Stimulated activated naive CD4-positive, alpha-beta T cell treated with Interleukin-2 at 50 U/mL for 16 hours (primary cell): ENCODE data around the gene SNPH.
A peak's percentile ranks its signal among the peaks of the same experiment; 100 is the strongest.

Experiments used
- DNase-seq: peaks from one replicate; lab custom pipeline; 2025; lab: John Stamatoyannopoulos, UW

The SNPH gene

DNA sequence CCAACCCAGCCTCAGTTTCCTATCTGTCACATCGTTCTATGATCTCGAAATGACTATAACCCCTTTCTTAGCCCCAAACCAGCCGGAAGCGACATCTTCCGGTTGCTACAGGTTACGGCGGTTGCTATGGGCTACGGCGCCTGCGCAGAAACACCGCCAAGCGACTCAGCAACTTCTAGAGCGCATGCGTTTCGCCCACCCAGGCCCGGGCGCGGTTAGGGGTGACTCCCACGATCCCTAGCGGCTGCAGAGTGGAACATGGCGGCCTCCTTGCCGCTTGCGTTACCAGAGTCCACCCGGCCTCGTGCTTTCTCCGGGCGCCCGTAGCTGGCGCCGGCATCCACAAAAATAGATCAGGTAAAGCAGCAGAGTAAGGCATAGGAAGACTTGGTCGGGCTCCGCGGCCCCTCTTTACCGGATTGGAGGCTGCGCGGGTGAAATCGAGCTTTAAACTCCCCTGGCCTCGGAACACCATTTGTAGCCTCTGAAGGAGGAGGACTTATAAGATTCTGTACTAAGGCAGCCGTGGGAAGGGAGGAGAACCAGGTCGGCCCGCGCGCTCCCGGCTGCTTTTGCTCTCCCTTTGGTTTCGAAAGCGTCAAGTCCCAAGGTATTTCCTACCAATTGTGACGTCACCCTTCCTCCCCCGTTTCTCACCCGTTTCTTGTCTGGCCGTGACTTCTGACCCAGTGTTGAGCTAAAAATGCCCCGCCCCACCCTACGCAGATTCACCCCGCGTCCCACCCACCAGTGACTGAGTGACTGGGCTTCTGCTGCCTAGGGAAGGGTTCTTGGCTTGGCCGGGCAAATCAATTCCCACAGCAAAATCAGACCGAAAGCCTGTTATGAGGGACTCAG, 59.3 kb downstream of the SNPH start:
- DNase-seq = peak; percentile 98

DNA sequence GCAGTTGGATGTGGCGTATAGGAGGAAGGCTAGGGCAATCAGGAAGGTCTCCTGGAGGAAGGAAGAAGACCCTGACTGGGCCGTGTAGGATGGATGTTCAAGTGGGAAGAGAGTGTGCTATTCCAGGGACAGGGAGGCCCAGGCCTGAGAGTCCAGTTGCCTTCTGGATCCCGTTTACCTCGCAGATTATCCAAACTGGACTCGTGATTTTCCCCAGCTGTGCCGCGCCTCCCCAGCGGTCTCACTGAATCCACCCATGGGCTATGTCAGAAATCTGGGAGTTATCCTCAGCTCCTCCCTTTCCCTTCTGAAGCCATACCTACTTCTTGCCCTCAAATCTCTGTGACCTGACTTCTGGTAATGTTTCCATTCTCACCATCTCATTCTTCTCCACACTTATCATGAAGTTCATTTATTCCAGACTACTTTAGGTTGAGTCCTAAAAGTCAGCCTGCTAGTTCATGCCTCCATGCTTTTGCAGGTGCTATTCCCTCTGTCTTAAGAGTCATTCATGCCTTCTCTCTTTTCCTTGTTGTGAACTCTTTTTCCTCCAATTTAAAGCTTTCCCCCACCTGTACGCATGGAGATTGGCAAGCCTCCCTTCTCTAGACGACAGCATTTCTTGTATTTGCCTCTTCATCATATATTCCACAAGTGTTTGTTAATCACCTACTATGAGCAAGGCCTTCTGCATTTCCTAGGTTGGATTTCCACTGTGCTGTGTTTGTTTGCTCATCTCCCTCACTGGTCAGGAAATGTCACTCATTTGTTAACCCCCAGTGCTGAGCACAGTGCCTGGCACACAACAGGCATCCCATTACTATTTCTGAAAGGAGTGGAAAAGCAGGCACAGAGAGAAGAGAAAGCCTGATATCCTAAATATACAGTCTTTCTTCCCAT, 60.2 kb downstream of the SNPH start:
- no peak for DNase-seq

DNA sequence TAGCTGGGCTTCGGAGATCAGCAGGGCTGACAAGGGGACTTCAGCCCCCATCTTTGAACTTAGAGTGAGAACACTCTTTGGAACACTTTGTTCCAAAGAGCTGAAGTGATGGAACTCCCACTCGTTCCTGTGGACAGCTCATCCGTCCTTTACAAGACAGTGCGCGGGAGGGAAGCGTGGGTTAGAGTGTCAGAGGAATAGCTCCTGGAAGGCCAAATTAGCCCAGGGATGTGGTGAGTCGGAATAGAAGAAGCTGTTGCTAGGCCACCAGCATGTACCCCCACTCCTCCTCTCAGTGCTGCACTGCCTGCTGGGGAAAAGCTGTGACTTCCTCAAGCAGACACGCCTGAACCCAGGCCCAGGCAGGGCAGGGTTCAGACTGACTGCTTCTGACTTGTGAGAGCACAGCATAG, 61.2 kb downstream of the SNPH start:
- DNase-seq = no peak

DNA sequence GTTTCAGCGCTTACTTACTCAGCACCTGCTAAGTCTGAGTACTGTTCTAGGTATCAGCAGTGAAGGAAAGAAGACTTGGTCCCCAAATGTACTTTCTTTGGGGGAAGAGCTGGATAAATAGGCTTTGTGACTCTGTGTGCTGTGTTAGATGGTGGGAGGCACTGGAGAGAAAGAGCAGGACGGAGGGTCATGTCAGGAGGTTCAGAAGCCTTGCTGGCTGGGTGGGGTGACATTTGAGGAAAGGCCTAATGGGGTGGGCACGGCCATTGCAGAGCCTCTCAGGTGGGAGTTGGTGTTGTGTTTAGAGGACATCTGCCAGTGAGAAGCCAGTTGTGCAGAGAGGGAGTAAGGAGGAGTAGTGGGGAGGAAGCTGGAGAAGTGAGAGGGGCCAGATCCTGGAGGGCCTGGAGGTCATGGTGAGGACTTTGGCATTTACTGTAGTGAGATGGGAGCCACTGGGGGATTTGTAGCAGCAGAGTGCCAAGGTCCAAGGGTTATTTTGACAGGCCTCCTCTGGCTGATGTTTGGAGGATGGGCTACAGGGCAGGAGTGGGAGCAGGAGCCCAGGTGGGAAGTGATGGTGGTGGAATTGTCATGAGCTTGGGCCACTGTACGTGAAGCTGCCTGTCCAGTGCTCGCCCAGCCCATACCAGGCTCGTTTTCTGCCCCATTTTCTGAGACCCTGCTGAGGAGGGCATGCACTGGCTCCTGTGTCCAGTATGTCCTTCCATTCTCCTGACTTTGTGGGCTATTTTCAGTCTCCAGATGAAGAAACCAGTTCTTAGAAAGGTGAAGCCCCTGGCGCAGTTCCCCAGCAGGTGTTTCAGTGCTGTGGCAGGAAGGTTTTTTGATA, 62.0 kb downstream of the SNPH start:
- DNase-seq = no peak

DNA sequence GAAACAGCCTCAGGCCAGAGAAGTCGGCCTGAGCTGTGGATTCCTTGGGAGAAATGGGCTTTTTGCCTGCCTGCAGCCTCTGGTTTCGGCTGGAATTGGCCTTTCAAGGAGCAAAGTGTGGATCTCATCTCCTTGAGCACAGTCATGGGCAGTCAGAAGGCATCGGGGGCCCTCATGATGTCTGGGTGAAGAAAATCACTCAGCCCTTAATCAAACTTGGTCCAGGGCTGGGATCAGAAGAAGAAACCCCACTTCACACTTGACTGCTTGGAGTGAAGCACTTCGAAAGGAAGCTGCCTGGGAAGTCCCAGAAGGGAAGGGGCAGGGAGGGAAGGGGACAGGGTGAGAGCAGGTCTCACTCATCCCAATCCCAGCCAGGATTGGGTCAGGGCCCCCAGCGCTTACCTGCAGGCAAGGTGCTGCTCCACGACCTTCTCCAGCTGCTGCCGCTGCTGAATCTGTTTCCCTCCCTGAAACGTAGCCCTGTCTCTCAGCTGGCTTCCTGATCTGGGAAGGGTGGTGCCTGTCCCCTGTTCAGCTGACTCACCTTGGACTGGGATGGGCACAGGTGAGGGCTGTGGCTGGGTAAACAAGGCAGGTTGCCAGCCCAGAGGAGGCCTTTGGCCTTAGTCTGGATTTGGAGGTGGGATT, 62.7 kb downstream of the SNPH start, which contains the start of gene SDCBP2:
Gene SDCBP2 (minus strand): TSS at position 460 of the 651 bp plus-strand sequence. CDS start 8,723 bp downstream, outside the sequence.
- no peak for DNase-seq

DNA sequence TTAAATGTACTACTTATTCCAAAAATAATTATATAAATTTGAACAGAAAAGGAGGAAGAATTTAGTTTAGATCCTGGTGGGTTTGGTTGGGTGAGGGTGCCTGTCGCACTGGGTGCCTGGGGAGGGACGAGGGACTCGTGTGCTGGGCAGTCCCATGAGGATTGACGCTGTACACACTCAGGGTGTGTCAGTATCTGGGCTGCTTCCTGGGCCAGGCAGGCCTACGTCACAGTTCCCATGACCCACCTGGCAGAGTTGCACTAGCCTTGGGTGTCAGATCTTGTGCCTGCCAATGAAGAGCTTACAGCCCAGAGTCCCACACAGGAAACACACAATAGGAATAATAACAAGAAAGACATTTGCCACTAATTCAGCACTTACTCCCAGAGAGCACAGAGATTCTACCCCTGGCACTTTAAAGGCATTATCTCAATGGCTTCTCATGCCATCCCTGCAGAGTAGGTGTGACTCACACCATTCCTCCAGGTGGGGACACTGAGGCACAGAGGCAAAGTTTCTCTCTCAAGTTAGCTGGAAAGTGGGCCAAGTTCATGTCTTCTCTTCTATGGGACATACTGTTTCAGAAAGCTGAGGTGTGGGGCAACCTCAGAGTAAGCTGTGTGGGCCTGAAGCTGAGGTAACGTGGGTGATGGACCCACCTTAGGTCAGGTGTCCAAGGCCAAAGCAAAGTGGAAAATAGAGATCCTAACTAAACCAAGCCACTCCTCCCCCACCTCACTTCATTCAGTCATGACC, 64.2 kb downstream of the SNPH start:
- no peak for DNase-seq

DNA sequence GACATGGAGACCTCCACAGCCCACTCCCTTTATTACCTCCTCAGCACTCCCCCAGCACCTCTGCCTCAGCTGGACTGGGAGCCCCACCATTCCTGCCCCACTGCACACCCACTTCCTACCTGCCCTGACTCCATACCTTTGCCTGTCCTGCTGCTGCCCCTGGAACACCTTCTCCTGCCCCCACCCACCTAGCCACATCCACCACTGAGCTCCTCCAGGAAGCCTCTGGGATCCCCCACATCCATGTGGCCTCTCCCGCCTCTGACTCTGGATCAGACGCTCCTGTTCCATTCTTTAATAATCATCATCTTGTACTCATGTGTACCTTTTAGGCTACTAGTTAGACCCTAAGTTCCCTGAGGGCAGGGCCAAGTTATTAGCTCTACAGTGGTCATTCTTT, 65.0 kb downstream of the SNPH start:
- no peak for DNase-seq

DNA sequence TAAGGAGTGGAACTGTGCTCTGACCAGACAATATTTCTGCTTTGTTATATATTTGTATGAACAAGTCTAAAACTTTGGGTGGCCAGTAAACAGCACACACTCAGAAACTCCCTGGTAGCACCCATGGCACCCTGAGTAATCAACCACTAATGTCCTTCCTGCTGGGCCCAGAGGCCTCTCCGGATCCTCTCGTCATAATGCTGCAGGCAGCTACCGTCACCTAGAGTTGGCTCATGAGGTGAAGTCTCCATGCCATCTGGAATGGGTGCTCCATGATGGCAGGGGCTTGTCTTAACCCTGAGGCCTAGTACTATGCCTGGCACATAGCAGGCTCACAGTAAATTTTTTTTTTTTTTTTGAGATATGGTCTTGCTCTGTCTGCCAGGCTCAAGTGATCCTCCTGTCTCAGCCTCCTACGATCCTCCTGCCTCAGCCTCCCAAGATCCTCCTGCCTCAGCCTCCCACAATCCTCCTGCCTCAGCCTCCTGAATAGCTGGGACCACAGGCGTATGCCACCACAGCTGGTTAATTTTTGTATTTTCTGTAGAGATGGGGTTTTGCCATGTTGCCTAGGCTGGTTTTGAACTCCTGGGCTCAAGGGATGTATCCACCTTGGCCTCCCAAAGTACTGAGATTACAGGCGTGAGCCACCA, 65.8 kb downstream of the SNPH start:
- no peak for DNase-seq

DNA sequence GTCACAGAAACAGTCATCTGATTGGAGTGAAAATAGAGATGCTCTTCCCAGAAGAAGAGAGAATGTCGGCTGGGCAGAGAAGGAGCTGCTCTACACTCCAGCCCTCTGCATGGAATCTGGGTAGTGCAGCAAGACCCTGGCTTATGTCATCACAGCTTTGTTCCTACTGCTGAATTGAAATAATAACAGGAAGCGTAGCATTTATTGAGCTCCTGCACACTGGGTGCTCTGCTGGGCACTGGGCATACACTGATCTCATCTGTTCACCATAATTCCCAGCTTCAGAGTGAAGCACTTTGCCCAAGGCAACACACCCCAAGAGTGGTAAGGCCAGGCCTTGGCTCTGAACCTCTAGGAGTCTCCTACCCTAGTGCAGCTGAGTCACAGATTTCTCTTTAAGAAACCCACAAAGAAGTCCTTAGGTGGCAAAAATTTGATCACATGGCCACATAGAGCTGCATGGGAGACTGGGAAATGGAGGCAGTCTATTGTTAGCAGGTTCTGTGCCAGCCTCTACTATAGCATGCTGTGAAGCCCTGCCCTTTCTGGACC, 66.7 kb downstream of the SNPH start:
- no peak for DNase-seq

DNA sequence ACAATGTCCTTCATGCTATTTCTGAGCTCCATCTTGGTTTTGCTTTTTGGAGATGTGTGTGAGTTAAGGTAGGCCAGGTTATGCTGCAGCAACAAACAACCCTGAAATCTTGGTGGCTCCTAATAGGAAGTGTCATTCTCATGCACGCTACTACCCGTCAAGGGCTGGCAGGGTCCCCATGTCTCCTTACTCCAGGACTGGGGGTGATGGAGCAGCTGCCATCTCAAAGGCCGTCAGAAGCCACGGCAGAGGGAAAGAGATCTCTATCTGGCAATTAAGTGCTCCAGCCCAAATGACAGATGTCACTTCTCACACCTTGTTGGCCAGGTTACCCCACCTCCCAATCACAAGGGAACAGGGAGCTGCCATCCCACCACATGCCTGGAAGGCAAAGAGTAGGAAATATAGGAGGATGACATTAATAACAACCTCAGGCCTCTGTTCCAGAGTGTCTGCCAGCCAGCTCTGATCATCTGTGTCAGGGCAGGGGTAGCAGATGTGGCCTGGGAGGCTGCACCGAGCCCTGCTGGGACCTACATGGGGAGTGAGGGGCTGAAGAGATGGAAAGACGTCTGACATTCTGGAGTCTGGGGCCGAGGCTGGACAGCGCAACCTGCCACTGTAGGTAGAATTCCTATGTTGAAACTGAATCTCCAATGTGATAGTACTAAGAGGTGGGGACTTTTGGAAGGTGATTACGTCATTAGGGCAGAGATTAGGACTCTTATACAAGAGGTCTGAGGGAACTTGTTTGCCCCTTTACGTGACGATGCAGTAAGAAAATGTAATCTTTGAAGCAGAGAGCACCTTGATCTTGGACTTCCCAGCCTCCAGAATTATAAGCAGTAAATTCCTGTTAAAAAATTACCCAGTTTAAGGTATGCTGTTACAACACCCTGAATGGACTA, 67.6 kb downstream of the SNPH start:
- DNase-seq = no peak

DNA sequence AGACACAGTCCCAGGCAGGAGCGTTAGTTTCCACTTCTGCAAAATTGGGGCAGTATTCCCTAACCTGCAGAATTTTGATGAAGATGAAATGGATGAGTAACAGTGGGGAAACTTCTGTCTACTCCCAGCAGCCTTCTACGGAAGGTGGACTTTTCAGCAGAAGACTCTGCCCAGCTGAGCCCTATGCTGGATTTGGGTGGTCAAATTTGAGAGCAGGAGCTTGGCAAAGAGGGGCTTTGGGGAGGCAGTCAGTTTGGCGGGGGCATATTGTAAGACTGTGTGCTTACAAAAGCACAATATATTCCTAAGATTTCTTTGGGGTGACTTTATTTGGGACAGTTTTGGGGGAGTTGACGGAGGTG, 68.3 kb downstream of the SNPH start:
- DNase-seq = no peak

DNA sequence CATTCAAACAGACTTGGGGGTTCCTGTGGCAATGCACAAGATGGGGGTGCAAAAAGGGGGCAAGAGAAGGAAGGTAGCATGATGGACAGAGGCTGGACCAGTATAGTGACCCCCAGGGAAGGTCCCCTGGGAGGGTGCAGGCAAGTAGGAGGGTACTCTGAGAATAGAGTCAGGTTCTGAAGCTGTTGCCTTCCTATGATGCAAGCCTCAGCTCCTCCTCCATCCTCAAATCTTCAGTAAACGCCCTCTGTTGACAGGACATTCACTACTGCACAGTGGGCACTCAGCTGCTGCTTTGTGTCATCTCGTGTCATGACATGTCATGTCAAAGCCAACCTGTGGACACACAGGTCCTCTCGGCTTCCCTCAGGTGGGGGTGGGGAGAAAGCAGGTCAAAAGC, 68.7 kb downstream of the SNPH start:
- DNase-seq = no peak

DNA sequence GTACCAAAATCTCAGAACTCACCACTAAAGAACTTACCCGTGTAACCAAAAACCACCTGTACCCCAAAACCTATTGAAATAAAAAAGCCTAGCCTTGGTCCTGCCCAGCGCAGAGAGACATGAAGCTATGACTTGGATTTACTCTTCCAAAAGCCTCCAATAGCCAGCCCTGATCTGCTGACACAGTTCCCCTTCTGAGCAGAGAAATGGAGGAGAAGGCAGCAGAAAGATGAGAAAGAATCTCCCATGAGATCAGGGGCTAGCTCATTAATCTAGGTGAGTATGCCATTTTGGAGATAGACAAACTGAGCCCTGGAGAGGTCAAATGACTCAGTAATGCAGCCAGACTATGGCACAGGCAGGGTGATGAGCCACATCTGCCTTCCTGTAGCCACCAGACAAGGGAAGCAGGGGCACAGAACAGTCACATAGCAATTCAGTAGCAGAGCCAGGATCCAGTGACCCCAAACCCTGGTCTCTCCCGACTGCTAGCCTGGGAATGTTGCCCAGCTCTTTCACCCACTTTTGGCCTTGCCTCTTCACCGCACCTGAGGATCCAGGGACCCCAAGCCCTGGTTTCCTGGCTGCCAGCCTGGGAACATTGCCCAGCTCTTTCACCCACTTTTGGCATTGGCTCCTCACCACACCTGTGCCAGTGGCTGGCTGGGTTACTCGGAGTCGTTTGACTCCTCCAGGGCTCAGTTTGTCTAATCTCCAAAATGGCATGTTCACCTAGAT, 70.0 kb downstream of the SNPH start:
- DNase-seq = no peak

DNA sequence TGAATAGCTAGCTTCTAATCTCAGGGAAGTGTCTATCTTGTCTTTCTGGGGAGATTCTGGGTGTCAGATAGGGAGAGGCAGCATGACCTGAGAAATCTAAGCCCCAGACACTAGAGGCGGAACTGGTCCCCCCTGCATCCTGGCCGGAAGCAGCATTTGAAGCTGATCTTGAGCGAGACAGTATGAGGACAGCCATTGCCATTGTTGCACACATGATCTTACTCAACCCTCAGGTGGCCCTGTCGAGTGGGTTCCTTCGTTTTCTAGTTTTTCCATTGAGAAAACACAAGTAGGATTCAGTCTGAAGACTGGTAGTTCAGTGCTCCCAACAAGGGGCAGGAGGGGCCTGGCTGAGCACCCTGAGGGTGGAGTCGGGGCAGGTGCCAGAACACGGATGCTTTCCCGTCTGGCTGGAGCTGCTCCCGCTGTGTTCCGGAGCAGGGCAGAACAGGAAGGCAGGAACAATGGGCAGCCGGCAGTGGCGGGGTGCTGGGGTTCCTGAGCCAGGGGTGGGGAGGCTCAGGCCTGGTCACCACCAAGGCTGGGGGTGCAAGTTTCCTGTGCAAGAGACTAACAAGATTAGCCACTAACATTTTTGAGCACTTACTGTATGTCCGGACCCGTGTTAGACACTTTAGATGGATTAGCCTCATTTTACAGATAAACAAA, 70.7 kb downstream of the SNPH start:
- no peak for DNase-seq

DNA sequence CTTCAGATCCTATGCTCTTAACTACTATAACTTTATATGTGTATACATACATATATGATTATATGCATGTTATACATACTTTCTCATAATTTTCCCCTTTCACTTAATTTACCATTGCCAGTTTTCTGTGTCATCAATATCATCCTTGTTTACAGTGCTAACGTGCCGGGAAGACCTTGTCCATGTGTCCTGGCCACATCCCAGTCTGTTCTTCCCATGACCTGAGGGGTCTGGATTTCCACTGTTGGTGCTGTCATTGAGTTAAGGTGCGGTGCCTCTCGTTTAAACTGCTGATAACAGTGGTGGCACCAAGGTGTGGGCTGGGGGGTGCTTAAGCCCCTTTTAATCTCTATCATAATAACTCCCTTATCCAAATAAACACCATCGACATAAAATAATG, 71.3 kb downstream of the SNPH start:
- DNase-seq = no peak

DNA sequence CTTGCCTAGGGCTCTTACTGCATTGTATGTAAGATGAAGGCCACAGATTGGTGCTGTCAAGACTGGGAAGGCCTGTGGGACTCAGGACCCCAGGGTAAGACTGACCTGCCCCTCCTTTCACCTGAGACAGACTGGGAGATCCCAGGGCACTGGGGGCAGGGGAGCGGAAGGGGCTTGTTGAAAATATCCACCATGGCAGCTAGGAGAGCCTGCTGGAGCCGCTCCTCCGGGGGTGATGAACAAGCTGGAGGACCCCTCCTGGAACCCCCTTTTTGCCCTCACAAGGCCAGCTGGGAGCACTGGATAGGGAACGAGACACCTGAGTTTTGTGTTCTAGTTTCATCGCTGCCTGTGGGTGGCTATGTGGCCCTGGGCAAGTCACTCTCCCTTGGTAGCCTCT, 72.0 kb downstream of the SNPH start:
- no peak for DNase-seq

DNA sequence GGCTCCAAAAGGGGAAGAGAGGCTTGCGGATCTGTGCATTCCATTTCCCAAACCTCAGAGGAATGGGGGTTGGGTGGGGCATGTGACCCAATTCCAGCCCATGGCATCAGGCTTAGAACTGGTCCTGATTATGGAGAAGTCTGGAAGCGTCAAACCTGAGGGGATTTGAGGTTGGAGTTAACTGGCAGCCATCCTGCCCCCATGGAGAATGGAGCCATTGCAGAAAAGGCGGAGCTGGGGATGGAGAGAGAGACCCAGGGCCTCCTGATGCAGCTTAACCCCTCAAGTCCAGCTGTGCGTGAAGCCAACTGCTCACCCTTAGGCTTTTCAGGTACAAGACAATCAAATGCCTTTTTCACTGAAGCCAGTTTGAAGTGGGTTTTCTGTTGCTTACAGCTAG, 72.7 kb downstream of the SNPH start:
- DNase-seq = no peak
